Measurements from ENCODE around the gene CYP27B1. TPM values are rescaled to one million over a fixed set of nuclear protein-coding genes. Genes with fewer than 3 reads are reported as not detected.
A peak's percentile ranks its signal among the peaks of the same experiment; 100 is the strongest.

CYP27B1 gene
- total and polyA plus RNA-seq, 8 donors = 0.58 to 4.7 (median 1.5) TPM

GRCh38 chr12:57759360-57759980 is 7.4 kb downstream of the CYP27B1 start:
- TF ChIP-seq CTCF (IDR thresholded peaks at IDR 0.05) = peak in 1 of 2 donors; percentile 26
- Histone ChIP-seq H3K9me3 (no peaks in the 10 kb centered on the region), H3K4me1 (peaks cover under 1 to 20% of the 10 kb centered on the region in 2 donors), H3K4me3 (no peak overlapping the region), H3K27ac (no peak overlapping the region), H3K27me3 (peaks cover 5 to 28% of the 10 kb centered on the region in 2 donors), H3K36me3 (peaks cover 0 to 20% of the 10 kb centered on the region in 2 donors)
- DNase-seq = no peak
- intact Hi-C loops (cut with DNase I) = no loop called here
- no peak for ATAC-seq

DNA sequence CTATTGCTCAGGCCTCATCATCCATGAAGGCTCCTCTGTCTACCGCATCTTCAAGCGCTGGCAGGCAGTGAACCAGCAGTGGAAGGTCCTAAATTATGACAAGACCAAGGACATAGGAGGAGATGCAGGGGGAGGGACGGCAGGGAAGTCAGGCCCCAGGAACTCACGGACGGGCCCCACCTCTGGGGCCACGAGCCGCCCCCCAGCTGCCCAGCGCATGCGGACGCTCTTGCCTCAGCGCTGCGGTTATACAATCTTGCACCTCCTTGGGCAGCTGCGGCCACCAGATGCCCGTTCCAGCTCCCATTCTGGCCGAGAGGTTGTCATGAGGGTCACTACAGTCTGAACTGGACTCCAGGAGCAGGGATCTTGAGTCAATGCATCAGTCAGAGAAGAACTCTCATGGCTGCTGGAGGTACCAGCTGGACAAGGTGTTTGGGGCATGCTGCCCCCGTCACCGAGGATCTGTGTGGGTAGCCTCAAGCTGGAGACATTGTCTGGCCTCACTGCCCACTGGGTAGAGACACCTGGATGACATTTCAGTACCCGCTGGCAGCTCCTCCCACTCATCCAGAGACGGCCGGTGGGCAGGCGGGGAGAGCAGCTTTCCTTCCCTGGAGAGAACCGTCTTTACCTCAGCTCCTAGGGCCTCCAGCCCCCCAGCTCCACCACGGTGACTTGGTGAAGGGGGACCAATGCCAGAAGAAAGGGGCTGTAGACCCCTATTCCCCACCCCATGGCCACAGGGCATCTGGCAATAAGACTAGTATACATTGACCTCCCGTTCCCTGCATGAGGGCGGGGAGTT is 8.1 kb downstream of the CYP27B1 start:
- Histone ChIP-seq H3K27me3 (peaks cover 0 to 26% of the 10 kb centered on the region in 2 donors), H3K4me1 (peaks cover 0 to 26% of the 10 kb centered on the region in 2 donors), H3K9me3 (no peaks in the 10 kb centered on the region), H3K36me3 (peaks cover 0 to 20% of the 10 kb centered on the region in 2 donors), H3K27ac (no peak overlapping the region), H3K4me3 (no peak overlapping the region)
- DNase-seq (no peak), ATAC-seq (no peak)
- no peak for TF ChIP-seq CTCF (IDR thresholded peaks at IDR 0.05)
- intact Hi-C loops (cut with DNase I) = no loop called here

DNA sequence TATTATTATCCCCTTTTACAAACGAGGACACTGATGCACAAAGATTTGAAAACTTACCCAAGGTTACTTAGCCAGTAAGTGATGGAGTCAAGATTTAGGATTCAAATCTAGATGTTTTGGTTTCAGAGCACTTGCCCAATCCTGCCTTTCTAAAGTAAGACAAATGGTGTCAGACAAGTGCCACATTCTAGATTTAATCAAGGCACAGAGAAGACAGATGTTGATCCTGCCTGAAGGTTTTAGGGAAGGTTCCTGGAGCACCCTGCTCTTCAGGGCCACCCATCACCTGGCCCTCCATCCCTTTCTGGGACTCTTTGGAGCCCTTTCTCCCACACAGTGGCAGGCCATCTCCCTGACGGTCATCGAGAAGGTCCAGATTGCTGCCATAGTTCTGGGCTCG is 9.1 kb downstream of the CYP27B1 start:
- H3K4me3 ChIP-seq = no peak overlapping the region
- H3K4me1 ChIP-seq = peaks cover 4 to 35% of the 10 kb centered on the region in 2 donors
- DNase-seq = no peak
- no peaks in the 10 kb centered on the region for H3K9me3 ChIP-seq
- TF ChIP-seq CTCF (IDR thresholded peaks at IDR 0.05) = no peak
- peaks cover 0 to 20% of the 10 kb centered on the region in 2 donors for H3K36me3 ChIP-seq
- H3K27me3 ChIP-seq = peaks cover 0 to 17% of the 10 kb centered on the region in 2 donors
- H3K27ac ChIP-seq = no peak overlapping the region
- ATAC-seq = no peak
- intact Hi-C loops (cut with DNase I) = no loop called here

GRCh38 chr12:57756406-57757341 is 10.2 kb downstream of the CYP27B1 start:
- intact Hi-C loops (cut with DNase I) = no loop called here
- peaks cover 5 to 42% of the 10 kb centered on the region in 2 donors for H3K4me1 ChIP-seq
- H3K27me3 ChIP-seq = peaks cover 0 to 12% of the 10 kb centered on the region in 2 donors
- H3K27ac ChIP-seq = peak overlapping the region in 1 of 2 donors; percentile 58
- H3K4me3 ChIP-seq = peak overlapping the region; percentile 50 to 63
- DNase-seq = peak in 2 of 4 donors; percentile 61 to 92
- no peaks in the 10 kb centered on the region for H3K9me3 ChIP-seq
- H3K36me3 ChIP-seq = peaks cover 0 to 20% of the 10 kb centered on the region in 2 donors
- no peak for ATAC-seq
- peak; percentile 54 to 69 for TF ChIP-seq CTCF (IDR thresholded peaks at IDR 0.05)
